CD4-positive, alpha-beta T cell treated with Interleukin-4 for 4 hours (primary cell): ENCODE results near the gene CLEC18B.
"Not testable (repeated sequence)": the region's sequence is repeated elsewhere in the genome, so short reads cannot be mapped to it uniquely, and the experiment has no call there.

Experiments
- DNase-seq: peaks from one replicate; pipeline ENCODE4 v3.0.0-alpha.2; 2020

CLEC18B gene

DNA sequence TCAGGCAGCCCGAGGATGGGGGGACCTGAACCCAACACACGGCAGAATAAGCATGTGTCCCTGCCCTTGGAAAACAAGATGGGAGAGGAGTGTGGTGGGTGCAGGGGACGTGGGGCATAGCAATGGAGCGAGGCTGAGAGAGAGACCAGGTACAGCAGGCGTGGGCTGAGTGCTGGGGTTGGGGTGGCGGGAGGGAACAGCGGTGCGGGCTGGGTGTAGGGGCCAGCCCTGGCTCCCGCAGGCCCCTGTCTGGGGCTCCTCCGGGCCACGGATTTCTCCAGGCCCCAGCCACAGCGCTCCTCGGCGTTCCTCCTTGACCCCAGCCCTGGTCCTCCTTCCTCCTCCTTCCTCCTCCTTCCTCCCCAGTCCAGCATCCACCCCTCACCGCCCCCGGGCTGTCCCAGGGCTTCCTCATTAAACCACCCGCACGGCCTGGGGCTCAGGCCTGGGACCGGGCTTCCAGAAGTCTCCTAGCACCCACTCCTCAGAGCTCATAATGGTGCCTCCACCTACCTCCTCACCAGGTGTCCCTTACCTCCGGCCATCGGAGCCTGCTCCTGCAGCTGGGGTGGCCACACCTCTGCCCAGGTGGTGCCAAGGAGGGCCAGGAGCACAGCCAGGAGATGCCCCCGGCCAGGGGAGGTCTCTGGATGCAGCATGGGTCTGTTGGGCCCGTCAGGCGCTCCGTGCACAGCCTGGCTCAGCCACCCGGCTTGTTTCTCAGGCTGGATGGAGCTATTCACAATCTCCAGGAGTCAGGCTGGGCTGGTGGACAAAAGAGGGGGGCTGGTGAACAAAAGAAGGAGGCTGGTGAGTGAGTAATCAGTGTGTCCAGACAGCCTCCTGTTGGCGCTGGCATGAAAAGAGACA, at the start of gene CLEC18B:
CLEC18B (minus strand) TSS at position 867 of the 870 bp plus-strand sequence; CDS start at position 659, 208 bp downstream.
- not testable (repeated sequence) for DNase-seq

DNA sequence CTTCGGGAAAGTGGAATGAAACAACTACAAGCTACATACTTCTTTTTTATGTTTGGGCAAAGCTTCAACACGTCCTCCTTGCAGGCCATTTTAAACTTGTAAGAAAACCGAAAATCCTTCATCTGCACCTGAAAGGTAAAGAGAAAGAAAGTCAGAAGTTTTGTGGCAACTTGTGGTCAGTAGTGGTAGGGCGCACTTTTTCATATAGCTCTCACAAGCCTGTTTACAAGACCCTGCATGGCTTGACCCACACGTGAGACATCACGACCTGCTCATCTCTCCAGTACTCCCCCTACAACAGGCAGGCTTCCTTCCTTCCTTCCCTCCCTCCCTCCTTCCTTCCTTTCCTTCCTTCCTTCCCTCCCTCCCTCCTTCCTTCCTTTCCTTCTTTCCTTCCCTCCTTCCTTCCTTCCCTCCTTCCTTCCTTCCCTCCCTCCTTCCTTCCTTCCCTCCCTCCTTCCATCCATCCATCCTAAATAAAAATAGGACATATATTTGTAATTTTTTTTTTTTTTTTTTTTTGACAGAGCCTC, 48.7 kb upstream of the CLEC18B start:
- no peak for DNase-seq

DNA sequence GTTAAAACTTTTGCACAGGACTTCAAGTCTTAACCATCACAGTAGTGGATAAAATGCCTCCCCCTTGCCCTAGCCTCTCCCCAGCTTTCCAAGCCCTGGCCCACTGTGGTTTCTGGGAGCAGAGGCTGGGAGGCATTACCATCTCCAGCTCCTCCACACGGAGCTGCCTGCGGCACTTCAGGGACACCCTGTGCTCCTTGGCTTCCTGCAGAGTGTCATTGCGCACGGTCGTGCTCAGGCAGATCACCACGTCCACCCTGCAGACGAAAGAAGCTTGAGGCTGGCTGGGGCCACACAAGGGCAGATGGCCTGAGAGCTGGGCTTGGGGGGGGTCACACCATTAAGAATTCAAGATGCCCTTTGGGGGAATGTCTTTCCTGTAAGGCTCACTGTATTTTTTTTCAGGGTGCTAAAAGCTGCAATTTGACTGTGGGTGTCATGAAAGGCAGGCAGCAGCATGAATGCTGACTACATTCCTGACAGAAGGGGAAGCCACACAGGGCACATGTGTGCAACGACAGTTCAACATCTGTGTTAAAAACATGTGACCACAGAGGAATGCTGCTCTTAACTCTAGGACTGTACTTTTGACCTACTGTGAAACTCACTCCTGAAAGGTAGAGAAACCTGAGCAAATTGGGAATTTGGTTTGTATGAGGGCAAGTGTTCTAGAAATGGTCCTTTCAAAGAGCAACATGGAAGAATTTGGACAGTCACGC, 47.7 kb upstream of the CLEC18B start:
- DNase-seq = no peak

DNA sequence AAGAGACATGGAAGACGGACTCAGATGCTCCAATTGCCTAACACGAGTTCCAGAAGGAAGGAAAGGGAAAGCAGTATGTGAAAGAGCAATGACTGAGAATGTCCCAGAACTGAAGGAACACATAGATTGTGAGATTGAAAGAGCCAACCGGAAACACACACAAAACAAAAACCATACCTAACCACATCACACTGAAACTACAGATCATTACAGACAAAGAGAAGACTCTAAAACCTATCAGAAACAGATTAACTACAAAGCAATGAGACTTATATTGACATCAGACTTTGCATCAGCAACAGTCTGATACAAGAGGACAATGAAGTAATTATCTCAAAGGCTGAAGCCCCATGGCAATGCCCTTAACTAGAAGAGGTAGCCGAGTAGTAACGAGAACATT, 45.6 kb upstream of the CLEC18B start:
- DNase-seq = no peak

DNA sequence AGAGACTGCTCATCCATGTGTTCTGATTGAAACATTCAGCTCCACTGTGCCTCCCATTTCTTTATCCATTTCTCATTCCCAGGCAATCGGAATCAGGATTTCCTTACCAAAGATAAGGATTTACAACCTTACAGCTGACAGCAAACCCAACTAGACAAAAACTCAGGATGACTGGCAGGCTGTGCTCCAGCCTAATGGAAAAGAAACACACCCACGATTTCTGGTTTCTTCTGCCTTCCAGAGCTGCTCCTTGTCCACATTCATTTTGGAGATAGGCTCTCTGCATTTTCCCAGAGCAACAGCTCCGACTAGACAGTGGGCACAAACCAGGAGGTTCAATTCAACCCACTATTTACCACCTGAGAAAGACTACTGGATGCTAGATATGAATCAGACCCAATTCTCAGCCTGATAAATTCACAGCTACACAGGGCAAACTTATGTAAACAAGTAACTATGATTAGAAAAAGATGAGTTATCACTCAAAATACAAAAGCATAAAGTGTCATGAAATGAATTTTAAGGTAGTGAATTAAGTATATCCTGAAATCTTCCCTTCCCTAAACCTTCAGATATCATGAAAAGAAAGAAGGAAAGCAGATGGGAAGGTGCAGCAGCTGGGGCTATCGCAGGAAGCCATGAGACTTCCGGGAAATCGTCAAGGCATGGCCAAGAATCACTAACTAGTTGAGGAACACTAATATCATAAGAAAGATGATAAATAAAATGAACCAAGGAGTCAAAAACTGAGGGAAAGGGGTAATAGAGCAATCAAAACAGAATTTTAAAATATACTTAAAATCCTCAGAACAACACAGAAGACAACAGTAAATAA, 44.8 kb upstream of the CLEC18B start:
- DNase-seq = no peak

DNA sequence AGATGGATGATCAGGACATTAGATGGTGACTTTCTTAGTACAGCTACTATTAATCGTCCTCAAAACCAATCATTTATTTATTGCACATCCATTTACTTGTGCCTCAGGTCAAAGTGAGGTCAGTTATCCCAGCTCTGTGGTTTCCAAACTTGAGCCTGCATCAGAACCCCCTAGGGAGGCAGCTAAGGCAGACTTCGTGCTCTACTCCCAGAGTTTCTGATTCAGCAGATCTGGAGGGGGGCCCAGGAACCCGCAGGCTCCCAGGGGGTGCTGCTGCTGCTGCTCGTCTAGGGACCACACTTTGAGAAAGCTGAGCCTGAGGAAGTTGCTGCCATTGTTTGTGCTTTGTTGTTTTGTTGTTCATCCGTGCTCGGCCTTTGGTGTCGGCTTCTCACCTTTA, 44.0 kb upstream of the CLEC18B start:
- no peak for DNase-seq

DNA sequence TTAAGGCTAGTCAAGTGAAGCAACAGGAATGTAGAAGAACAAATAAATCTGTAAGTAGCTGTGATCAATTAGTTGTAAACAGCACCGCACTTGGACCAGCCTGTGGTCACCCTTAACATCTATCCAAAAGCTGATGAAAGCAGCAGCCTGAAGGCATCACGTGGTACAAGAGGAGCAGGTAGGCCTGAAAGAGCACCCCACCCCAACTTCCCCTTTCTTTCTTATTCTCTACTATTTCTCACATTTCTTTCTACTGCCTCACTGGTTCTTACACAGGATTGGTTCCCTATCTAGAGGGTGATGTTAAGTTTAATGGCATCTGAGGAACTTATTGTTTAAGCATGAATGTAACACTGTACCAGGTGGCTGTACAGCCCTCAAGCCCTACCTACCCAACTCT, 42.6 kb upstream of the CLEC18B start:
- no peak for DNase-seq

DNA sequence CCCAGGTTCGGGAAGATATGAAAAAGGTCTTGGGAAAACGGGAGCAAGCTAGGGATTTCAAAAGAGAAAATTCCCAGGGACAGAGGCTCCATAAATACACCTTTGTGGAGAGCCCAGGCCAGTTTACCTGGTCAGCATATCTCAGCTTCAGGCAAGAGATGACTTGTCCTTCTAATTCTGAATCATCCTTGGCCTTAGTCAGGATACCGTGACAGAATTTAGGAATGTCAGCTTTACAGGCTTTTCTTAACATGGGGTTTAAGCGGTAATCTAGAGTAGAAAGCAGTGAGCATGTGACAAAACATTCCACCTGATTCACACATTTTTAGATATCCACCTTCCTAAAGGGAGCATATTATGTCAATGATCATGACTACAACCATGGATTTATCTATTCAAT, 41.1 kb upstream of the CLEC18B start:
- DNase-seq = no peak

DNA sequence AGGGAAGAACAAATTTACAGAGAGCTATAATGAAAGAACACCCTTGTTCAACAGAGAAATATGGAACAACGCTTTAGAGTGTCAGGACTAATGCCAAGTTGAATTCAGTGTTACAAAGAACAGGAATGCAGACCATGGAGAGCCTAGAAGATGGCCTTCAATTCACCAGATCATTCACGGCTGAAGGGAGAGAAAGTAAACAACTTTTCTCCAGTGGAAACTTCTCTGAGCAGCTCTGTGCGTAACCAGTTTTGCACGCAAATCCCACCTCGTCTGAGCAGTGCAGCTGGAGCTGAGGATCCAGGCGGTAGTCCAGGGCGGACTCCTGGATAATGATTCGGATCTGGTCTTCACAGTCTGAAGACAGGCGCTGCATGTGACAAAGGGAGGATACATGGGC, 40.5 kb upstream of the CLEC18B start:
- DNase-seq = no peak

DNA sequence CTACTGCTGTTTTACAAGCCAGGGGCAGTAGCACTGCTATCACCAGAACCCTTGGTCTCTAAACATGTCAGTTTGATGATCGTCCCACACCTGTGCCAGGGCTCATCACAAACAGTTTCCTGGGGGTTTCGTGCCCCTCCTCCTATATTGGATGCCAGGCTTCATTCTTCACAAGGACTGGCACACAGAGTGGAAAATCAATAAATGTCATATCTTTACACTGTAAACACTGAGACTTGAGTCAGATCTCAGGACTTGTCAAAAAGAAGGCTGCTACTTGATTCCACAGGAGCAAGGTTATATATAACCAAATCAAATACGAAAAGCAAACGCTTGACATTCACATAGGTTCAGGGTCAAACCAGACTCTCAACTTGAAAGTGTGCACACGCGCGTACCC, 39.3 kb upstream of the CLEC18B start:
- no peak for DNase-seq

DNA sequence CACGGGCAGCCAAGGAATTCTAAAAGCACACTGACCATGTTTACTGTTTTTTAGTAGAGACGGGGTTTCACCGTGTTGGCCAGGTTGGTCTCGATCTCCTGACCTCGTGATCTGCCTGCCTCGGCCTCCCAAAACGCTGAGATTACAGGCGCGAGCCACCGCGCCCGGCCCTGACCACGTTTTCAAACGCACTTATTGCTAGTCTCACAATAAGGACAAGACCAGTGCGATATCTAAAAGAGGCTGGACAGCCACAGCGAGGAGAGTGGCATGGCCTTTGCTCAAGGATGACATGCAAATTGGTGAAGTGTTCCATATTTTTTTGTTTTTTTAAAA, 35.0 kb upstream of the CLEC18B start:
- no peak for DNase-seq

DNA sequence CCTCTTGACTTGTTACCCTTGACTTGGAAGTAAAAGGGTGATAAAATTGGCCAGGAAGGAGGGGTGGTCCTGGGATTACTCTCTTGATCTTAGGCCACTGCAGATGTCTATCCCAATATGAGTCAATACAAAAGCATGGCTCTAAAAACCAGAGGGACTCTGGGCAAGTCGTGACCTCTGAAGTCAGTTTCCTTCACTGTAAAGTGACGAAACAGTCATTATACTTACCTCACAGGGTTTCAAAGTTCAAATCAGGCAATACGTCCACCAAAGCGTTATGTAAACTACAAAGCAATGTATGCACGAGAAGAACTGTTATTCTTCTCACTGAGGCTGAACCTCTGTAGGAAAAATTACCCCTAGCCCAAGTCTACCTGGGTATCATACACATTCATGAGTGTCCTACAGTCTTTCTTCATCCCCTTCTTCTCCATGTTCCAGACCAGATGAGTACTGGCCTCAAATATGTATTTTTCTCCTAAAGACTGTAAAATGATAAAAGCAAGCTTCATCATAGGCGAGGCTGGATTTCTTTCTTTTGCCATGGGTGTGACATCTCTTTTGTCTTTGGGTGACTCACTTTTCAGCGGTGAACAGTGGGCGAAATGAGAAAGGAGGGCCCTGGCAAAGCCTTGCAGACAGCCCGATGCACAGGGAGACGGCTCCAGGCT, 34.5 kb upstream of the CLEC18B start:
- no peak for DNase-seq

DNA sequence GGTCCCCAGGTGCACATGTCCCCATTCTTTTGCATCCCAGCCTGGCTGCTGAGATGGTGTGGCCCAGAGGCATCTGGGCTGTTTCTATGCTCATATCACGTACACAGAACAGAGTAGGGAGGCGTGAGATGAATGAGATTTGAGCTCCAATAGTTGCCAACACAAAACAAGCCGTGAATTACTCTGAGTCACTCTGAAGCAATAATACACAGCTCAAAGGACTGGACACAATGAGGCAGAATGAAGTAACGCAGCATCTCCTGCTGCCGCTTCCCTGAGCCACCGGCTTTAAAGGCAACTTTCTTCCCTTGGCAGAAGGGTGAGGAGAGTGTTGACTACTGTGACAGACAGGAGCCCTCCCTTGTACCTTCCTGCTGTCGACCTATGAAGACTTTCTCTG, 33.9 kb upstream of the CLEC18B start:
- no peak for DNase-seq

DNA sequence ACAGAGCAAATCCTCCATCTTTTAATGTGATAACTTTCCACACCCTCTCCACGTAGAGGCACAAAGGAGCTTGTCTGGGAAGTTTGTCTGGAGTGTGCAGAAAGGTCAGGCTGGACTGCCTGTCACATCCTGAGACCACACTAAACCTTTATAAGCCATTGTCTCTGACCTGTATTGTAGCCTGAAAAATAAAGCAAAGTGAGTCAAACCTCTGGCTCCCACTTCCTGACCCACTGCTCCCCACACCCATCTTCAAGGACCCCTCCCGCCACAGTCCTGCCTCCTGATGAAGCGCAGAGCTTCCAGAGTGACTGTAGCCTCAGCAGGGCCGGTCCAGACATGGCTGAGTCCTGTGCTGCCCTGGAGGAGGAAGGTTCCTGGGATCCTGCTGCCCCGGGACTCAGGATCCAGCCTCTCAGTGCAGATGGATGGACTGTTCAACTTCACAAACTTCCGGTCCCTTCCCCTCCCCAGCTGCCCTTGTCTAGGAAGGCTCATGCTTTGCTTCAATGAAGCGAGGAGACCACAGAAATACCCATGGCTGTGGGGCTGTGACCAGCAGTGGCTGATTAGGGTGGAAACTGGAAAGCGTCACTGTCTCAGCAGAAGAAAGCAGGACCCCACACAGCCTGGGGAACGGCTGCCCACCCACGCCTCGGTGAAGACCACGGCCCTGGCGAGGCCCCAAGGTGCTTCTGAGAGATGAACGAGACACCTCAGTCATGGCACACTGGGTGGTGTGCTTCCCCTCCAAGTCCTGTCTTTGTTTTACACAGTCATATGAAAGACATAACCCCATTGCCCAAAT, 30.9 kb upstream of the CLEC18B start:
- no peak for DNase-seq

DNA sequence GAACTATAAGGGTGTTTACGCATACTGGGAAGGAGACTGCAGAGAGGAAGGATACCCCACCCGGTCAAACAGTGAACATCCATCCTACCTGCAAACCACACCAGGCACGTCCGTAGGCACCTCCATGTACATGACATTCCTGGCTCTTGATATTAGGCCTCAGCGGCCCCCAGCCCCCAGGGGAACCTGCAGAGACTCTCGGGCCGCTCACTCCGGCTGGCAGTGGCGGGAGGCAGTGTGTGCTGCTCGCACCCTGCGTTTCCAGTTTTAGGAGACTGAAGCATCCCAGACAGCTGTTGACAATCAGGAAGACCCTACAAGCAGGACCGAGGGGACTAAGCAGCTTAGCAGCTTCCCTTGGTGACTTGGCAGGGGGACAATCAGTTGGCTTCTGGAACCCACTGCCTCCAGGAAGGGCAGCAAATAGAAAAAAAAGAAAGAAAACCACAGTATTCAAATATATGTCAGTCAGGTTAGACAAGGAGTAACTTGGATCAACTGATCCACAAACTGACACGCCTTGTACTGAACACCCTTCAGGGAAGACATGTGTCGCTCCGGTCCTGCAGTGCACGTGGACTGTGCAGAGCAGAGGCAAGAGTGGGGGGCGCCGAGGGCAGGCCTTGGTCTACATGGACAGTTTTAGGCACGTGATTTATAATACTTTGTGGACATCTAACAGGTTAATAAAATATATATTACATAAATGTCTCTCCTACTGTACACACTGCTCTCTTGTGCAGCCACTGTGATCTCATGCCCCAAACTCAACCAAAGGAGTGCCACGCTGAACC, 29.9 kb upstream of the CLEC18B start:
- no peak for DNase-seq

DNA sequence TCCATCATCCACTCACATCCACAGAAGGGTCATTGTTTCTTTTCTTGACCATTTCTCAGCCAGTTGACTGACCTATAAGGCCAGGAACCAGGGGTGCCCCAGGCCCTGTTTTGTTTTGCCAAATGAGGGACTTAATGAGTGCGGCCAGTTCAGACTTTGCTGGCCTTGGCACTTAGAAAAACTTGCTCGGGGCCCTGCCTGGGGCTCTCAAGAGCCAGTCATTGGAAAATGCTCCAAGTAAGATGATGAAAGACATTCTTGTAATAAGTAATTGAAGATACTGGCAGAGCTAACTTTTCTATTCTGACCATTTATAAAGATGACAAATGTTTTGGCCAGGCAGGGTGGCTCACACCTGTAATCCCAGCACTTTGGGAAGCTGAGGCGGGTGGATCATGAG, 29.0 kb upstream of the CLEC18B start:
- DNase-seq = no peak

DNA sequence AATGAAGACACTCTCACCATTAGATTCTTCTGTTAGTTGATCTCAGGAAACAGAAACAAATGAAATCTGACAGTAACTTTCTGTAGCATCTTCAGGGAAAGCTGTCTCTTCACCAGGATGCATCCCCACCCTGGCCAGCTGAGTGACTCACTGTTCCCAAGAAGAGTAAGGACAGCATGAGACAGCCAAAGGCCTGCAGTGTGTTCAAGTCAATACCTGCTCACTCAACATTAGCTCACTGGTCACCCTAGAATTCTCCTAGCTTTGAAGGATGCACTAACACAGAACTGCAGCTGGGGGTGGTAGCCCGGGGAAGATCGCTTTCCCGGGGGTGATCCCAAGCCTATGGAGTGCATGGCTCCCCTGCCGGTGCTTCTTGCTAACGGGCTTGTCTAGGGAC, 28.2 kb upstream of the CLEC18B start:
- no peak for DNase-seq

DNA sequence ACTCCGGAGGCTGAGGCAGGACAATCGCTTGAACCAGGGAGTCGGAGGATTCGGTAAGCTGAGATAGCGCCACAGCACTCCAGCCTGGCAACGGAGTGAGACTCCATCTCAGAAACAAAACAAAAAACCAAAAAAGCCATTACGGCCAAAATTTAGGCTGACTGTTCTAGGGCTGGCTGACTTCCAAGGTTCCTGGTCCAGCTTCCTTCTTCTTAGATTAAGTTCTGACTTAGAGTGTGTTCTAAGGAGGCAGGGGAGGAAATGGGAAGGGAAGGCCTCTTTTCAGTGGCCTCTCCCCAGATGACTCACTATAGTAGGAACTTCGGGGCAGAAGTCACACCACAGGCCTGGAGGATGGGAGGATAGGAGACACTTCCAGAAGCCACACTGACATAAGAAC, 27.7 kb upstream of the CLEC18B start:
- DNase-seq = no peak

DNA sequence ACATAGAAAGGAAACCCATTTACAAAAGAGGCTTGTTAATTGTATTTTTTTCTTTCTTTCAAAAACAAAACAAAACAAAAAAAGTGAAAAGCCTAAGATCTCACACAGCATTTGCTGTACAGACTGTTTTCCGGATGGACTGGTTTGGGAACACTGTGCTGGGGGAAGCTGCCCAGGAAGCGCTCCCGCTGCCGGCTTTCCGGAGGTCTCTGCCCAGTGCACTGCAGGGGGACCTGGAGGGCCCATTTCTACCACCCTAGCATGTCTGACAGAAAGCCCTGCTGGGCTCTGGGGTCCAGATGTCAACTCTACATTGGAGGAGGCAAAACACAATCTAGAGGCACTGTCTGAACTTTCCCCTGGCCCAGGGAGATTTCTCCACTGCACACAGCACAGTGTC, 26.3 kb upstream of the CLEC18B start:
- DNase-seq = no peak

DNA sequence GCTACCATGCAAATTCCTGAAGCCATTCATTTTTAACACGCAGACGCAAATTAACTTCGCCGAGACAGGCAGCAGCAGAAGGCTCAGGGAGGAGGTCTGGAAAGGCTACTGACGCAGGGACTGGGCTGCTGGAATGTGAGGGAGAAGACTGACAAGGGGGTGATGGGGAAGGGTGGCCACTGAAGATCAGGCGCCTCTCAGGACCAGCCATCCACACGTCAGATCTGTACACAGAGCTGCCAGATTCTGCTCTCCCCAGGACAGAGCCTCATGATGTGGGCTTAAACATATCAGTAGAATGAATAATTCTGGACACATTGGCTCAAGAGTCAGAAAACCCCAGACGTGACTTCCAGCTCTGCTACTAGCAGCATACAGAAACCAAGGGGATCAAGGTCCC, 25.6 kb upstream of the CLEC18B start:
- DNase-seq = no peak
